Glutamatergic neuron (in vitro differentiated cells): ENCODE measurements around the gene FNIP1. TPM values are rescaled to one million over a fixed set of nuclear protein-coding genes. Genes with fewer than 3 reads are reported as not detected.

ENCODE experiments used
- DNase-seq: peaks from one replicate; pipeline ENCODE4 v3.0.0; 2022
- H3K27ac Mint-ChIP-seq: one replicate; pipeline ENCODE4 v1.8.0; 2020; ENCODE audit warnings: mild to moderate bottlenecking, mixed read lengths, inconsistent platforms; ENCODE audit not compliant: unreplicated experiment
- H3K27me3 Mint-ChIP-seq: one replicate; pipeline ENCODE4 v1.8.0; 2020; ENCODE audit warnings: mild to moderate bottlenecking, moderate library complexity, mixed read lengths, inconsistent platforms; ENCODE audit not compliant: unreplicated experiment
- H3K36me3 Mint-ChIP-seq: one replicate; pipeline ENCODE4 v1.8.0; 2020; ENCODE audit warnings: mild to moderate bottlenecking, mixed read lengths, inconsistent platforms; ENCODE audit not compliant: unreplicated experiment
- H3K4me1 Mint-ChIP-seq: one replicate; pipeline ENCODE4 v1.8.0; 2020; ENCODE audit warnings: mild to moderate bottlenecking, low read depth, mixed read lengths, inconsistent platforms; ENCODE audit not compliant: unreplicated experiment
- H3K4me3 Mint-ChIP-seq: one replicate; pipeline ENCODE4 v1.8.0; 2020; ENCODE audit warnings: mild to moderate bottlenecking, mixed read lengths, inconsistent platforms; ENCODE audit not compliant: unreplicated experiment
- H3K9me3 Mint-ChIP-seq: one replicate; pipeline ENCODE4 v1.8.0; 2020; ENCODE audit warnings: mild to moderate bottlenecking, moderate library complexity, mixed read lengths, inconsistent platforms; ENCODE audit not compliant: unreplicated experiment
- total RNA-seq: library from RNA; stranded (reverse); fragmentation: NEBNext Ultra II Directional; extraction: Animal tissue kit (Norgen Biotek cat#: 25700); gene quantifications from one replicate; pipeline ENCODE4 v1.2.1, GENCODE V29; 2021; ENCODE audit not compliant: unreplicated experiment
- TF ChIP-seq, protein P1 (sequence below): fragments of 200-600 bp; sonication (generic); IDR thresholded peaks from one replicate; pipeline ENCODE4 v1.5.0; 2021; ENCODE audit not compliant: partially characterized antibody, unreplicated experiment

The FNIP1 gene
- total RNA-seq, 1 donor from 2014 or later, result 23.2 TPM

DNA sequence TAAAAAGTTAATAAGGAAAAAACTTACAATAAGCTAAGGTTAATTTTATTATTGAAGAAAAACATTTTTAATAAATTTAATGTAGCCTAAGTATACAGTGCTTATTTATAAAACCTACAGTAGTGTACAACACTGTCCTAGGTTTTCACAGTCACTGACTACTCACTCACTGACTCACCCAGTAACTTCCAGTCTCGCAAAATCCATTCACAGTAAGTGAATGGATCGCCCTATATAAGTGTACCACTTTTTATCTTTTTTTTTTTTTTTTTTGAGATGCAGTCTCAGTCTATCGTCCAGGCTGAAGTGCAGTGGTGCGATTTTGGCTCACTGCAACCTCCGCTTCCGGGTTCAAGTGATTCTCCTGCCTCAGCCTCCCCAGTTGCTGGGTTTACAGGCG is 47.7 kb downstream of the FNIP1 start:
- H3K36me3 Mint-ChIP-seq, result no peaks in the 10 kb centered on the region
- no peaks in the 10 kb centered on the region for H3K27me3 Mint-ChIP-seq
- peaks cover 2% of the 10 kb centered on the region for H3K9me3 Mint-ChIP-seq
- H3K4me3 Mint-ChIP-seq, result no peak overlapping the region
- no peaks in the 10 kb centered on the region for H3K4me1 Mint-ChIP-seq
- no peak overlapping the region for H3K27ac Mint-ChIP-seq
- TF ChIP-seq, protein P1, sequence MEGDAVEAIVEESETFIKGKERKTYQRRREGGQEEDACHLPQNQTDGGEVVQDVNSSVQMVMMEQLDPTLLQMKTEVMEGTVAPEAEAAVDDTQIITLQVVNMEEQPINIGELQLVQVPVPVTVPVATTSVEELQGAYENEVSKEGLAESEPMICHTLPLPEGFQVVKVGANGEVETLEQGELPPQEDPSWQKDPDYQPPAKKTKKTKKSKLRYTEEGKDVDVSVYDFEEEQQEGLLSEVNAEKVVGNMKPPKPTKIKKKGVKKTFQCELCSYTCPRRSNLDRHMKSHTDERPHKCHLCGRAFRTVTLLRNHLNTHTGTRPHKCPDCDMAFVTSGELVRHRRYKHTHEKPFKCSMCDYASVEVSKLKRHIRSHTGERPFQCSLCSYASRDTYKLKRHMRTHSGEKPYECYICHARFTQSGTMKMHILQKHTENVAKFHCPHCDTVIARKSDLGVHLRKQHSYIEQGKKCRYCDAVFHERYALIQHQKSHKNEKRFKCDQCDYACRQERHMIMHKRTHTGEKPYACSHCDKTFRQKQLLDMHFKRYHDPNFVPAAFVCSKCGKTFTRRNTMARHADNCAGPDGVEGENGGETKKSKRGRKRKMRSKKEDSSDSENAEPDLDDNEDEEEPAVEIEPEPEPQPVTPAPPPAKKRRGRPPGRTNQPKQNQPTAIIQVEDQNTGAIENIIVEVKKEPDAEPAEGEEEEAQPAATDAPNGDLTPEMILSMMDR, result no peak
- no peak for DNase-seq

DNA sequence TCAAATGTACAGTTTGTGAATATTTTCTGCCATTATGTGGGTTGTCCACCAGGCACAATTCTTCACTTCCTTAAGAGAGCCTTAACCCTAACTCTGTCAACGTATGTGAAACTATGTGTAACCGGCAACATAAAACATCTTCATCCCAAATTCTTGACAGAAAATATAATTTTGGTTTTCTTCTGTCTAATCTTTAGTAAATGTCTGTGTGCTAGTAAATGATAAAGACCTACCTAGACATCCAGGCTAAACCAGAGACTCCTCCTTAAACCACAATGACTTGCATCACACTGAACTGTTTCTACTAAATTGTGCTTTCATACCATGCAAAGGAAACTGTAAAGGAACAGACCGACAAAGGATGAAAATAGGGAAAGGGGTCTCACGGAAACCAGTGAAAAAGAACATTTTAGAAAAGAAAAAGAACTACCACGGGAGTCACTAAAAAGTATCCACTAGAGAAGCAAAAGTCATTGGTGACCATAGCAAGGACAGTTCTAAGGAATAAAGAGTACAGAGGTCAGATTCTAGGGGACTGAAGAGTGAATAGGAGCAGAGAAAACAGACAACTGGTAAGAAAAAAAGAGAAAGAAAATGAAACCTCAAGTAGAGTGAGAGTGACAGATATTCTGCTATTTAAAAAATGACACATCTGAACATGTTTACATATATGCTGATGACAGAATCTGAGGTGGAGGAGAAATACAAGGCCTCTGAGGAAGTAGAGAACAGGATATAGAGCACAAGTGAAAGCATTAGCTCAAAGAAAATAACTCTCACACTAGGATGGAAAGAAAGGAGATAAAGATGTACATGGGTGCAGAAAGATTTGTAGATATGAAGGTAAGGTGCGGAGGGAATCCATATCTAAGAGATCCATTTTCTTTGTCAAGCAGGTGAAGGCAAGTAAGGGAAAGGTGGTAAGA is 49.4 kb downstream of the FNIP1 start:
- TF ChIP-seq, protein P1, result no peak
- no peaks in the 10 kb centered on the region for H3K27me3 Mint-ChIP-seq
- peaks cover 2% of the 10 kb centered on the region for H3K9me3 Mint-ChIP-seq
- H3K4me1 Mint-ChIP-seq, result no peaks in the 10 kb centered on the region
- H3K4me3 Mint-ChIP-seq, result no peak overlapping the region
- DNase-seq, result no peak
- no peaks in the 10 kb centered on the region for H3K36me3 Mint-ChIP-seq
- no peak overlapping the region for H3K27ac Mint-ChIP-seq

DNA sequence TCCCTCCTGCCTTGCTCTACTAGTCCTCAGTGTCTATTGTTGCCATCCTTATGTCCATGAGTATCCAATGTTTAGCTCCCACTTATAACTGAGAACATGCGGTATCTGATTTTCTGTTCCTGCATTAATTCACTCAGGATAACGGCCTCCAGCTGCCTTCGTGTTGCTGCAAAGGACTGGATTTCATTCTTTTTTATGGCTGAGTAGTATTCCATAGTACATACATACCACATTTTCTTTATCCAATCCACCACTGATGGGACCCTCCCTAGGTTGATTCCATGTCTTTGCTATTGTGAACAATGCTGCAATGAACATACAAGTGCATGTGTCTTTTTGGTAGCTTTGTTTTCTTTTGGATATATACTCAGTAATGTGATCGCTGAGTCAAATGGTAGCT is 50.4 kb downstream of the FNIP1 start:
- Mint-ChIP-seq H3K4me3 (no peak overlapping the region), H3K36me3 (no peaks in the 10 kb centered on the region), H3K9me3 (peaks cover 2% of the 10 kb centered on the region), H3K27ac (no peak overlapping the region), H3K4me1 (no peaks in the 10 kb centered on the region), H3K27me3 (no peaks in the 10 kb centered on the region)
- no peak for DNase-seq
- TF ChIP-seq, protein P1, result no peak

DNA sequence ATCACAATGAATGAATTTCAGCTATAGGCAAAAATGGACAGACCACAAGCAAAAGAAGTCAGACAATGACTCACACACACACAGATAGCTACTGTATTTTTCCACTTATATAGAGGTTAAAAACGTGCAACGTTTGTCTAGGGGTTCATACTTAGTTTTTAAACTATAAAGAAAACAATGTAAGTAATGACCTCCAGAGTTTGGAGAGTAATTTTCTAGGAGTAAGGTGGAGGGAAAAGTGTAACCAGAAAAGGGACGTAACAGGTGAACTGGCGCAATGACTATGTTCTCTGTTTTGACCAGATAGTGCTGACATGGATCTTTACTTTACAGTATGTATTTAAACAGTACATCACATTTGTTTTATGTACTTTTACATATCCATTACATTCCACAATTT is 51.1 kb downstream of the FNIP1 start:
- Mint-ChIP-seq H3K4me1 (no peaks in the 10 kb centered on the region), H3K4me3 (no peak overlapping the region), H3K36me3 (no peaks in the 10 kb centered on the region), H3K9me3 (peaks cover 2% of the 10 kb centered on the region), H3K27ac (no peak overlapping the region), H3K27me3 (no peaks in the 10 kb centered on the region)
- TF ChIP-seq, protein P1, result no peak
- no peak for DNase-seq

DNA sequence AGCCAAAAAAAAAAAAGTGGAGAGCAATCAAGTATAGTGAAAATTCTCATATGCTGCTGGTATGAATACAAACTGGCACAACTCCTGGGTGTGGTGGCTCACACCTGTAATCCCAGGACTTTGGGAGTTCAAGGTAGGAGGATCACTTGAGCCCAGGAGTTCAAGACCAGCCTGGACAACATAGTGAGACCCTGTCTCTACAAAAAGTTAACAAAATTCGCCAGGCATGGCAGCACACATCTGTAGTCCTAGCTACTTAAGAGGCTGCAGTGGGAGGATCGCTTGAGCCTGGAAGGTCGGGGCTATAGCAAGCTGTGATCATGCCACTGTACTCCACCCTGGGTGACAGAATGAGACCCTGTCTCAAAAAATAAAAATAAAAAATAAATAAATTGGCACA is 51.7 kb downstream of the FNIP1 start:
- no peaks in the 10 kb centered on the region for H3K36me3 Mint-ChIP-seq
- H3K27me3 Mint-ChIP-seq, result no peaks in the 10 kb centered on the region
- H3K4me3 Mint-ChIP-seq, result no peak overlapping the region
- TF ChIP-seq, protein P1, result no peak
- no peak for DNase-seq
- no peaks in the 10 kb centered on the region for H3K4me1 Mint-ChIP-seq
- peaks cover 2% of the 10 kb centered on the region for H3K9me3 Mint-ChIP-seq
- H3K27ac Mint-ChIP-seq, result no peak overlapping the region
